ENCODE results near the gene DCC.

DCC gene

GRCh38 chr18:53018791-53019190 lies 678.8 kb downstream of the DCC start:
- DNase-seq, result peak; percentile 39
- Histone ChIP-seq H3K27me3 (replicated peaks; ENCODE audit: insufficient read depth, low read length) (no peaks in the 10 kb centered on the region), H3K4me1 (ENCODE audit: low read length) (no peaks in the 10 kb centered on the region), H3K27ac (ENCODE audit: low read length) (no peak overlapping the region), H3K36me3 (replicated peaks; ENCODE audit: insufficient read depth, low read length) (no peaks in the 10 kb centered on the region), H3K9me2 (replicated peaks; ENCODE audit: insufficient read depth, low read length) (no peaks in the 10 kb centered on the region), H3K4me2 (ENCODE audit: low read depth, low read length) (no peak overlapping the region), H3K9me3 (replicated peaks; ENCODE audit: insufficient read depth, low read length) (no peaks in the 10 kb centered on the region), H3K9ac (ENCODE audit: low read length) (no peak overlapping the region), H3K79me2 (ENCODE audit: low read length) (no peaks in the 10 kb centered on the region), H4K20me1 (ENCODE audit: insufficient read depth, low read length) (no peaks in the 10 kb centered on the region), H3K4me3 (ENCODE audit: low read length) (no peak overlapping the region), H2AFZ (ENCODE audit: low read length) (no peak overlapping the region), H3F3A (ENCODE audit: insufficient read depth, low read length) (no peaks in the 10 kb centered on the region)
- TF ChIP-seq CTCF (IDR thresholded peaks at IDR 0.05; ENCODE audit: low read length) (no peak), EZH2 (optimal IDR thresholded peaks at IDR 0.05; ENCODE audit: low read depth, low read length) (no peak), EZH2phosphoT487 (IDR thresholded peaks at IDR 0.05; ENCODE audit: low read length) (no peak)

DNA sequence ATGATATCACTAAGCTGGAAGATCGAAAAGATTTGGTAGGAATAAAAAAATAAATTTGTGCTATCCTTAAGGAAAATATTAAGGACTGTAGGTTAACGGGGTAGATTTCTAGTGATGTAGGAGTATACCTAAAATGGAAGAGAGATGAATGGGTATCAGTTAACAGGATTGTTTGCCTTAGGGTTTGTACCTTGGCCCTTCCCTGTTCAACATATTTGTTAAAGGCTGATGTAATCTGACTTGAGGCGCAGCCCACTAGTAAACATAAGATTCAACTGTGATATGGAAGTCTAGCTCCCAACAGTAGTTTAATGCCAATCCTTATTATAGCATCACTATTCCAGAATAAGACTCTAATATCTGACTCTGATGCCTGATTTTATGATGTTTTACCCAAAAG lies 685.2 kb downstream of the DCC start:
- Histone ChIP-seq H3K9me3 (replicated peaks; ENCODE audit: insufficient read depth, low read length) (no peaks in the 10 kb centered on the region), H3K27ac (ENCODE audit: low read length) (no peak overlapping the region), H3K4me3 (ENCODE audit: low read length) (no peak overlapping the region), H3K9me2 (replicated peaks; ENCODE audit: insufficient read depth, low read length) (no peaks in the 10 kb centered on the region), H3K36me3 (replicated peaks; ENCODE audit: insufficient read depth, low read length) (no peaks in the 10 kb centered on the region), H3K4me2 (ENCODE audit: low read depth, low read length) (no peak overlapping the region), H3K79me2 (ENCODE audit: low read length) (no peaks in the 10 kb centered on the region), H3K27me3 (replicated peaks; ENCODE audit: insufficient read depth, low read length) (no peaks in the 10 kb centered on the region), H2AFZ (ENCODE audit: low read length) (no peak overlapping the region), H3K4me1 (ENCODE audit: low read length) (no peaks in the 10 kb centered on the region), H4K20me1 (ENCODE audit: insufficient read depth, low read length) (no peaks in the 10 kb centered on the region), H3F3A (ENCODE audit: insufficient read depth, low read length) (no peaks in the 10 kb centered on the region), H3K9ac (ENCODE audit: low read length) (no peak overlapping the region)
- TF ChIP-seq EZH2 (optimal IDR thresholded peaks at IDR 0.05; ENCODE audit: low read depth, low read length) (no peak), CTCF (IDR thresholded peaks at IDR 0.05; ENCODE audit: low read length) (no peak), EZH2phosphoT487 (IDR thresholded peaks at IDR 0.05; ENCODE audit: low read length) (no peak)
- no peak for DNase-seq

- Histone ChIP-seq H3F3A (ENCODE audit: insufficient read depth, low read length) (no peaks in the 10 kb centered on the region), H3K9ac (ENCODE audit: low read length) (no peak overlapping the region), H3K27me3 (replicated peaks; ENCODE audit: insufficient read depth, low read length) (no peaks in the 10 kb centered on the region), H3K4me1 (ENCODE audit: low read length) (no peaks in the 10 kb centered on the region), H3K27ac (ENCODE audit: low read length) (no peak overlapping the region), H3K4me3 (ENCODE audit: low read length) (no peak overlapping the region), H3K36me3 (replicated peaks; ENCODE audit: insufficient read depth, low read length) (no peaks in the 10 kb centered on the region), H3K4me2 (ENCODE audit: low read depth, low read length) (no peak overlapping the region), H3K9me3 (replicated peaks; ENCODE audit: insufficient read depth, low read length) (no peaks in the 10 kb centered on the region), H4K20me1 (ENCODE audit: insufficient read depth, low read length) (no peaks in the 10 kb centered on the region), H3K79me2 (ENCODE audit: low read length) (no peaks in the 10 kb centered on the region), H2AFZ (ENCODE audit: low read length) (no peak overlapping the region), H3K9me2 (replicated peaks; ENCODE audit: insufficient read depth, low read length) (no peaks in the 10 kb centered on the region)
- no peak for DNase-seq
- no peak for TF ChIP-seq CTCF (IDR thresholded peaks at IDR 0.05; ENCODE audit: low read length)
- no peak for TF ChIP-seq EZH2 (optimal IDR thresholded peaks at IDR 0.05; ENCODE audit: low read depth, low read length)
- TF ChIP-seq EZH2phosphoT487 (IDR thresholded peaks at IDR 0.05; ENCODE audit: low read length), result no peak
Observed at GRCh38 chr18:53028565-53028964, 688.6 kb downstream of the DCC start.

All from MM.1S (cell line).